GM19240 (cell line): Measurements from ENCODE around the gene RAB5IF.
"Not testable (repeated sequence)": the region's sequence is repeated elsewhere in the genome, so short reads cannot be mapped to it uniquely, and the experiment has no call there.

ENCODE experiments used
- DNase-seq: peaks from one replicate; pipeline ENCODE4 v3.0.0; 2011; ENCODE audit warnings: low spot score; ENCODE audit not compliant: insufficient read length

RAB5IF gene

GRCh38 chr20:36605399-36606157 lies at the start of gene RAB5IF:
TSS of gene RAB5IF (plus strand) at chr20:36605779. CDS start at chr20:36605952, 173 bp downstream.
- DNase-seq = peak; percentile 58

- no peak for DNase-seq
Observed at GRCh38 chr20:36562724-36563123, 42.9 kb upstream of the RAB5IF start.

- DNase-seq = no peak
Observed at GRCh38 chr20:36563374-36563773, 42.2 kb upstream of the RAB5IF start.

GRCh38 chr20:36564078-36564725 lies 41.4 kb upstream of the RAB5IF start:
- DNase-seq = not testable (repeated sequence)

- not testable (repeated sequence) for DNase-seq
Observed at GRCh38 chr20:36564726-36565121, 40.9 kb upstream of the RAB5IF start.

- no peak for DNase-seq
Observed at GRCh38 chr20:36565520-36565919, 40.1 kb upstream of the RAB5IF start.

- no peak for DNase-seq
Observed at GRCh38 chr20:36569847-36570429, 35.6 kb upstream of the RAB5IF start.

GRCh38 chr20:36571564-36572504 lies 33.7 kb upstream of the RAB5IF start:
- DNase-seq = no peak

- DNase-seq = peak; percentile 26
Observed at GRCh38 chr20:36572701-36573102, 32.9 kb upstream of the RAB5IF start.

GRCh38 chr20:36573103-36573797 lies 32.3 kb upstream of the RAB5IF start, which contains the start of gene TGIF2:
TSS of gene TGIF2 (plus strand) at chr20:36573597. CDS start at chr20:36578775, 5,178 bp downstream.
- peak; percentile 96 for DNase-seq

GRCh38 chr20:36573798-36574365 lies 31.7 kb upstream of the RAB5IF start:
- DNase-seq = peak; percentile 24

GRCh38 chr20:36574366-36575135 lies 31.0 kb upstream of the RAB5IF start:
- peak; percentile 20 for DNase-seq

- no peak for DNase-seq
Observed at GRCh38 chr20:36576081-36576445, 29.5 kb upstream of the RAB5IF start.

GRCh38 chr20:36578356-36579041 lies 27.1 kb upstream of the RAB5IF start:
- DNase-seq = no peak

- DNase-seq = no peak
Observed at GRCh38 chr20:36579996-36580545, 25.5 kb upstream of the RAB5IF start.

- DNase-seq = no peak
Observed at GRCh38 chr20:36582322-36582721, 23.3 kb upstream of the RAB5IF start.

GRCh38 chr20:36582821-36583220 lies 22.8 kb upstream of the RAB5IF start:
- DNase-seq = no peak

GRCh38 chr20:36584018-36584481 lies 21.5 kb upstream of the RAB5IF start:
- DNase-seq = no peak
